HuH-7 (cell line): ENCODE measurements around the gene MEGF11.
"Not testable (repeated sequence)": the region's sequence is repeated elsewhere in the genome, so short reads cannot be mapped to it uniquely, and the experiment has no call there.

Experiments
- DNase-seq: peaks from one replicate; pipeline ENCODE4 v3.0.0; 2011; ENCODE audit warnings: low spot score

The MEGF11 gene

GRCh38 chr15:66275352-66275751 is 21.8 kb upstream of the MEGF11 start:
- no peak for DNase-seq

GRCh38 chr15:66270932-66271331 is 17.4 kb upstream of the MEGF11 start:
- DNase-seq, result no peak

- no peak for DNase-seq
Observed at GRCh38 chr15:66269326-66270090, 16.0 kb upstream of the MEGF11 start.

GRCh38 chr15:66264859-66265513 is 11.4 kb upstream of the MEGF11 start:
- DNase-seq, result no peak

- DNase-seq, result not testable (repeated sequence)
Observed at GRCh38 chr15:66262837-66263236, 9.3 kb upstream of the MEGF11 start.

GRCh38 chr15:66261056-66261455 is 7.5 kb upstream of the MEGF11 start:
- no peak for DNase-seq

- no peak for DNase-seq
Observed at GRCh38 chr15:66256692-66257091, 3.1 kb upstream of the MEGF11 start.

GRCh38 chr15:66254951-66255676 is 1.6 kb upstream of the MEGF11 start:
- no peak for DNase-seq

GRCh38 chr15:66254089-66254950 is 770 bp upstream of the MEGF11 start:
- DNase-seq, result no peak

- peak; percentile 75 for DNase-seq
Observed at GRCh38 chr15:66252685-66253417, 699 bp downstream of the MEGF11 start.

- peak; percentile 95 for DNase-seq
Observed at GRCh38 chr15:66251790-66252684, 1.5 kb downstream of the MEGF11 start.

- no peak for DNase-seq
Observed at GRCh38 chr15:66251065-66251789, 2.3 kb downstream of the MEGF11 start.

- no peak for DNase-seq
Observed at GRCh38 chr15:66249605-66250174, 3.9 kb downstream of the MEGF11 start.

- DNase-seq, result no peak
Observed at GRCh38 chr15:66246937-66247336, 6.6 kb downstream of the MEGF11 start.

- DNase-seq, result not testable (repeated sequence)
Observed at GRCh38 chr15:66245832-66246231, 7.7 kb downstream of the MEGF11 start.

- DNase-seq, result no peak
Observed at GRCh38 chr15:66241908-66242285, 11.7 kb downstream of the MEGF11 start.

- DNase-seq, result no peak
Observed at GRCh38 chr15:66241087-66241907, 12.3 kb downstream of the MEGF11 start.

GRCh38 chr15:66240240-66240794 is 13.2 kb downstream of the MEGF11 start:
- no peak for DNase-seq
